ENCODE results near the gene ANGEL1.

The ANGEL1 gene

GRCh38 chr14:76820700-76821099, 8.0 kb upstream of the ANGEL1 start:
- no peak for DNase-seq

GRCh38 chr14:76814726-76815645, 2.3 kb upstream of the ANGEL1 start:
- DNase-seq, result no peak

- no peak for DNase-seq
Observed at GRCh38 chr14:76812093-76812421, 625 bp downstream of the ANGEL1 start.

GRCh38 chr14:76811561-76811960, 1.1 kb downstream of the ANGEL1 start:
- DNase-seq, result no peak

GRCh38 chr14:76810953-76811400, 1.7 kb downstream of the ANGEL1 start:
- no peak for DNase-seq

GRCh38 chr14:76810525-76810924, 2.2 kb downstream of the ANGEL1 start:
- DNase-seq, result no peak

- DNase-seq, result no peak
Observed at GRCh38 chr14:76808990-76809389, 3.7 kb downstream of the ANGEL1 start.

- DNase-seq, result no peak
Observed at GRCh38 chr14:76808011-76808410, 4.7 kb downstream of the ANGEL1 start.

GRCh38 chr14:76806446-76806845, 6.2 kb downstream of the ANGEL1 start:
- no peak for DNase-seq

GRCh38 chr14:76793956-76794355, 18.7 kb downstream of the ANGEL1 start:
- no peak for DNase-seq

GRCh38 chr14:76793324-76793723, 19.4 kb downstream of the ANGEL1 start:
- DNase-seq, result no peak

GRCh38 chr14:76792422-76792821, 20.3 kb downstream of the ANGEL1 start:
- DNase-seq, result no peak

GRCh38 chr14:76786601-76787000, 26.1 kb downstream of the ANGEL1 start:
- no peak for DNase-seq

GRCh38 chr14:76784881-76785280, 27.8 kb downstream of the ANGEL1 start:
- peak in 2 of 4 experiments; percentile 10 to 29 for DNase-seq

- no peak for DNase-seq
Observed at GRCh38 chr14:76784266-76784874, 28.3 kb downstream of the ANGEL1 start.

- DNase-seq, result no peak
Observed at GRCh38 chr14:76782885-76783566, 29.7 kb downstream of the ANGEL1 start.

GRCh38 chr14:76782115-76782884, 30.4 kb downstream of the ANGEL1 start:
- no peak for DNase-seq

GRCh38 chr14:76781648-76782051, 31.0 kb downstream of the ANGEL1 start:
- no peak for DNase-seq

GRCh38 chr14:76780875-76781647, 31.6 kb downstream of the ANGEL1 start:
- no peak for DNase-seq

GRCh38 chr14:76780360-76780759, 32.3 kb downstream of the ANGEL1 start:
- DNase-seq, result no peak

GRCh38 chr14:76780058-76780345, 32.7 kb downstream of the ANGEL1 start:
- no peak for DNase-seq
